SK-N-SH treated with all-trans-retinoic acid at 6 μM for 48 hours (cell line): Measurements from ENCODE around the gene SIK3.

Experiments used
- CREB5 ChIP-seq: fragments of 250-450 bp; sonication (Bioruptor Pico); IDR thresholded peaks from 2 replicates; pipeline ENCODE4 v1.5.1; 2020; ENCODE audit warnings: low read depth, mild to moderate bottlenecking, moderate library complexity
- PATZ1 ChIP-seq: fragments of 250-450 bp; sonication (Bioruptor Pico); IDR thresholded peaks from 2 replicates; pipeline ENCODE4 v1.8.0; 2020; ENCODE audit warnings: mild to moderate bottlenecking, moderate library complexity, borderline replicate concordance
- POU6F1 ChIP-seq: fragments of 250-450 bp; sonication (Bioruptor Pico); IDR thresholded peaks from 2 replicates; pipeline ENCODE4 v1.8.0; 2021; ENCODE audit warnings: low read depth, mild to moderate bottlenecking, moderate library complexity, borderline replicate concordance
- PPARA ChIP-seq: fragments of 250-450 bp; sonication (Bioruptor Pico); IDR thresholded peaks from 2 replicates; pipeline ENCODE4 v1.5.0; 2020; ENCODE audit warnings: mild to moderate bottlenecking, borderline replicate concordance
- RARB ChIP-seq: fragments of 250-450 bp; sonication (Bioruptor Pico); IDR thresholded peaks from 2 replicates; pipeline ENCODE4 v1.8.0; 2021; ENCODE audit warnings: mild to moderate bottlenecking, moderate library complexity
- SNAI2 ChIP-seq: fragments of 250-450 bp; sonication (Bioruptor Pico); IDR thresholded peaks from 2 replicates; pipeline ENCODE4 v1.5.0; 2020; ENCODE audit warnings: mild to moderate bottlenecking, moderate library complexity
- TOX ChIP-seq: fragments of 250-450 bp; sonication (Bioruptor Pico); IDR thresholded peaks from 2 replicates; pipeline ENCODE4 v1.8.0; 2021; ENCODE audit warnings: mild to moderate bottlenecking, moderate library complexity, borderline replicate concordance
- ZFP3 ChIP-seq: fragments of 250-450 bp; sonication (Bioruptor Pico); IDR thresholded peaks from 2 replicates; pipeline ENCODE4 v1.5.0; 2020; ENCODE audit warnings: mild to moderate bottlenecking, moderate library complexity

GRCh38 chr11:116918925-116919655 is 179.1 kb downstream of the SIK3 start:
- TF ChIP-seq ZFP3 = no peak
- no peak for TF ChIP-seq CREB5
- TF ChIP-seq SNAI2 = no peak
- TF ChIP-seq PATZ1 = no peak
- no peak for TF ChIP-seq RARB (CRISPR knock-in tag)
- no peak for TF ChIP-seq POU6F1
- no peak for TF ChIP-seq PPARA (CRISPR knock-in tag)
- no peak for TF ChIP-seq TOX (CRISPR knock-in tag)
